GM12878 (cell line): ENCODE results near the gene AKAP5. TPM values are rescaled to one million over a fixed set of nuclear protein-coding genes. Genes with fewer than 3 reads are reported as not detected.

Experiments used
- ATAC-seq: fragments of 200-7000 bp; cut with Tn5 transposase; 3 replicates; pipeline ENCODE4 v1.9.1; 2020; ENCODE audit warnings: mild to moderate bottlenecking, moderate library complexity
- BruUV-seq: library from RNA; stranded (reverse); fragments of 400-500 nt; replicated peaks from 2 replicates; lab custom pipeline; 2021; lab: Mats Ljungman, UMichigan
- CTCF ChIA-PET: fragments of 300-600 bp; sonication (Branson Sonifier 250); formaldehyde crosslinking; extraction: SDS; loops from one replicate; lab custom pipeline; 2021; ENCODE audit warnings: inconsistent platforms; lab: Yijun Ruan, JAX
- POLR2A ChIA-PET: fragments of 350-600 bp; formaldehyde crosslinking; extraction: SDS; loops from one replicate; lab custom pipeline; 2021; ENCODE audit warnings: inconsistent platforms; lab: Charles Lee
- RAD21 ChIA-PET: fragments of 300-600 bp; sonication (Branson Sonifier 250); formaldehyde crosslinking; loops from one replicate; lab custom pipeline; 2023; ENCODE audit warnings: antibody characterized with exemption; ENCODE audit not compliant: unreplicated experiment; lab: Charles Lee
- SMC1A ChIA-PET: fragments of 300-600 bp; sonication (Branson Sonifier 250); formaldehyde crosslinking; loops from one replicate; lab custom pipeline; 2023; ENCODE audit not compliant: unreplicated experiment, uncharacterized antibody; lab: Charles Lee
- DNase-seq: peaks from one replicate; pipeline ENCODE4 v3.0.0-alpha.2; 2011; ENCODE audit warnings: low read depth, low spot score
- FAIRE-seq: peaks from 3 replicates; lab custom pipeline; 2011; peaks lifted over from hg19 to GRCh38; lab: Jason Lieb, UNC
- H2AFZ ChIP-seq: 2 replicates; pipeline ENCODE4 v1.6.0; 2011; ENCODE audit warnings: low read depth, low read length, control low read depth; ENCODE audit not compliant: control insufficient read depth
- H3K27ac ChIP-seq: 2 replicates; pipeline ENCODE4 v1.5.1; 2011; ENCODE audit warnings: control low read depth; ENCODE audit not compliant: control insufficient read depth, insufficient read depth
- H3K27me3 ChIP-seq, 2 experiments: replicated peaks in 1 of 2; 2 replicates each; pipeline versions ENCODE4 v1.6.0 to v1.6.1; 2011; ENCODE audit warnings: low read length in 1 of 2; ENCODE audit not compliant: control insufficient read depth in 2 of 2, insufficient read depth in 2 of 2
- H3K36me3 ChIP-seq, 2 experiments: 2 replicates each; pipeline ENCODE4 v1.5.1; 2011; ENCODE audit warnings: low read length in 1 of 2; ENCODE audit not compliant: control insufficient read depth in 2 of 2, insufficient read depth in 2 of 2
- H3K4me1 ChIP-seq: 2 replicates; pipeline ENCODE4 v1.6.1; 2011; ENCODE audit warnings: mild to moderate bottlenecking, low read length, moderate library complexity, mixed read lengths; ENCODE audit not compliant: control insufficient read depth, insufficient read depth
- H3K4me2 ChIP-seq: 2 replicates; pipeline ENCODE4 v1.6.0; 2011; ENCODE audit warnings: control low read depth; ENCODE audit not compliant: control insufficient read depth, insufficient read depth
- H3K4me3 ChIP-seq: fragments of 200-600 bp; sonication (generic); 2 replicates; pipeline ENCODE4 v1.5.1; 2016
- H3K79me2 ChIP-seq: 2 replicates; pipeline ENCODE4 v1.6.0; 2011; ENCODE audit warnings: low read length; ENCODE audit not compliant: control insufficient read depth, insufficient read depth
- H3K9ac ChIP-seq: 2 replicates; pipeline ENCODE4 v1.8.0; 2011; ENCODE audit warnings: low read length, control low read depth, mixed read lengths; ENCODE audit not compliant: control insufficient read depth, insufficient read depth
- H3K9me3 ChIP-seq: replicated peaks from 3 replicates; pipeline ENCODE4 v1.5.1; 2011; ENCODE audit warnings: mild to moderate bottlenecking, low read length; ENCODE audit not compliant: control insufficient read depth, insufficient read depth
- H4K20me1 ChIP-seq: 2 replicates; pipeline ENCODE4 v1.6.0; 2011; ENCODE audit not compliant: control insufficient read depth, insufficient read depth
- CBX3 ChIP-seq: fragments of 200-600 bp; sonication (generic); IDR thresholded peaks from 2 replicates; pipeline ENCODE4 v1.6.1; 2016; ENCODE audit warnings: low read depth, borderline replicate concordance
- ETV6 ChIP-seq, 2 experiments: fragments of 450-650 bp in 1 of 2; IDR thresholded peaks in 1 of 2; conservative IDR thresholded peaks in 1 of 2; 2 replicates each; pipeline ENCODE4 v1.6.1; 2014; ENCODE audit warnings: antibody characterized with exemption in 1 of 2, borderline replicate concordance in 1 of 2, low read depth in 1 of 2, mild to moderate bottlenecking in 1 of 2, moderate library complexity in 1 of 2
- MXI1 ChIP-seq: fragments of 150-350 bp; IDR thresholded peaks from 2 replicates; pipeline ENCODE4 v1.6.1; 2011; ENCODE audit warnings: low read depth, mild to moderate bottlenecking, inconsistent platforms, low read length, improper control_type of control experiment
- NRF1 ChIP-seq: conservative IDR thresholded peaks from 2 replicates; pipeline ENCODE4 v1.6.1; 2011; ENCODE audit warnings: mild to moderate bottlenecking, low read depth, low read length, improper control_type of control experiment
- SMAD5 ChIP-seq: IDR thresholded peaks from 2 replicates; pipeline ENCODE4 v1.6.1; 2016; ENCODE audit warnings: antibody characterized with exemption, low read depth
- SPI1 ChIP-seq: IDR thresholded peaks from 2 replicates; pipeline ENCODE4 v1.6.1; 2011; ENCODE audit warnings: low read depth, mild to moderate bottlenecking, low read length, moderate library complexity, borderline replicate concordance; ENCODE audit not compliant: insufficient read depth
- whole genome bisulfite sequencing: methylation state at CpG from one replicate; pipeline ENCODE4 v1.1.6; 2016; ENCODE audit warnings: low lambda C conversion rate; ENCODE audit not compliant: insufficient replicate concordance, insufficient coverage; ENCODE audit errors: missing lambda C conversion rate; 5-methylcytosine and 5-hydroxymethylcytosine counted together
- in situ Hi-C: fragments of 300-500 bp; cut with MboI; formaldehyde crosslinking; loops from 9 replicates; pipeline ENCODE4 v1.14.3; 2018; ENCODE audit warnings: mixed read lengths
- intact Hi-C: fragments of 100-400 bp; cut with micrococcal nuclease; formaldehyde crosslinking; loops from one replicate; pipeline ENCODE4 v1.14.2; 2022; ENCODE audit not compliant: unreplicated experiment
- polyA plus RNA-seq, 11 experiments: library from polyadenylated mRNA; depleted of rRNA in 4 of 11; unstranded in 6 of 11; stranded (reverse) in 5 of 11; fragments of >200 nt; fragmentation: Nextera tagmentation in 4 of 11; fragmentation: Illumina TruSeq in 1 of 11; extraction: Ambion mirVana in 4 of 11; extraction: Trizol in 1 of 11; gene quantifications; 1 replicate in 1 of 11; 2 replicates in 10 of 11; pipeline versions ENCODE4 v1.2.1 to v1.2.3, GENCODE V29; 2011 to 2016; ENCODE audit warnings: inconsistent platforms in 2 of 11, missing spikeins in 2 of 11, low read depth in 1 of 11
- total RNA-seq, 4 experiments: library from RNA; depleted of rRNA in 3 of 4; stranded (reverse); fragments of >200 nt in 3 of 4; fragmentation: Illumina TruSeq in 1 of 4; extraction: Trizol in 1 of 4; gene quantifications; 2 replicates each; pipeline versions ENCODE4 v1.2.1 to v1.2.3, GENCODE V29; 2013 to 2021

Gene AKAP5
- total and polyA plus RNA-seq, 10 of the 15 experiments (the other 5 are each of a cell fraction or from before 2014, with no cell fraction given) = 0.45 to 5.1 (median 1.7) TPM

GRCh38 chr14:64417055-64417770, 48.1 kb upstream of the AKAP5 start:
- no peaks in the 10 kb centered on the region for H3K4me1 ChIP-seq

GRCh38 chr14:64417771-64418125, 47.6 kb upstream of the AKAP5 start:
- peaks cover 18 to 27% of the 10 kb centered on the region in 2 experiments for H3K36me3 ChIP-seq
- no peaks in the 10 kb centered on the region for H4K20me1 ChIP-seq
- H3K4me1 ChIP-seq = peaks cover 3% of the 10 kb centered on the region; the same call in 1 of the 2 replicates
- H3K27ac ChIP-seq = no peak overlapping the region
- ChIA-PET RAD21 (no interaction called here), SMC1A (interaction anchor here (1.7 to 4.8 kb wide), 3 partner anchors 25 to 93 kb away, joined by 4 to 21 read pairs (median 4); no protein-coding TSS in a partner anchor)
- H3K4me2 ChIP-seq = no peak overlapping the region
- no peak for DNase-seq
- TF ChIP-seq MXI1 = no peak
- TF ChIP-seq SPI1 = no peak
- TF ChIP-seq ETV6 (conservative IDR thresholded peaks at IDR 0.05 in 1 of 2, IDR thresholded peaks at IDR 0.05 in 1 of 2; ENCODE audit: borderline replicate concordance in 1 of 2, low read depth in 1 of 2) = no peak
- no peak for TF ChIP-seq SMAD5
- TF ChIP-seq, all 136 proteins: peak for 0
- Histone ChIP-seq H3K27me3 (no peaks in the 10 kb centered on the region), H2AFZ (no peak overlapping the region), H3K9me3 (no peaks in the 10 kb centered on the region), H3K79me2 (no peaks in the 10 kb centered on the region), H3K9ac (no peak overlapping the region), H3K4me3 (no peak overlapping the region)
- intact Hi-C loops = no loop called here
- FAIRE-seq (no peak), ATAC-seq (no peak)
- POLR2A ChIA-PET = interaction anchor here (0.6 kb wide), 1 partner anchor 490 kb away, joined by 3 read pairs; no protein-coding TSS in a partner anchor
- in situ Hi-C loops = no loop called here
- CTCF ChIA-PET = interaction anchor here (0.6 to 4.7 kb wide), 5 partner anchors 12 to 71 kb away, joined by 3 to 38 read pairs (median 4); no protein-coding TSS in a partner anchor
- 99% methylated on average over 7 of the region's 7 CpGs for WGBS
- BruUV-seq = TSS peak; percentile 30

More at GRCh38 chr14:64417055-64417770, 48.1 kb upstream of the AKAP5 start:
- WGBS = 78% methylated on average over 5 of the region's 5 CpGs
- no peaks in the 10 kb centered on the region for H3K9me3 ChIP-seq
- TF ChIP-seq NRF1 (no peak), CBX3 (no peak)
- intact Hi-C loops (no loop called here), in situ Hi-C loops (no loop called here)
- BruUV-seq = no TSS peak
- CTCF ChIA-PET = interaction anchor here (0.6 to 4.7 kb wide), 10 partner anchors 13 to 475 kb away, joined by 3 to 38 read pairs (median 3); no protein-coding TSS in a partner anchor
- H3K27ac ChIP-seq = no peak overlapping the region
- H3K27me3 ChIP-seq = no peaks in the 10 kb centered on the region
- H3K4me2 ChIP-seq = no peak overlapping the region
- peaks cover 21 to 29% of the 10 kb centered on the region in 2 experiments for H3K36me3 ChIP-seq
- FAIRE-seq (no peak), DNase-seq (no peak), ATAC-seq (no peak)
- H2AFZ ChIP-seq = no peak overlapping the region
- H3K4me3 ChIP-seq = no peak overlapping the region
- RAD21 ChIA-PET = interaction anchor here (0.7 kb wide), 1 partner anchor 50 kb away, joined by 3 read pairs; no protein-coding TSS in a partner anchor
- no peaks in the 10 kb centered on the region for H3K79me2 ChIP-seq
- no peak overlapping the region for H3K9ac ChIP-seq
- POLR2A ChIA-PET = interaction anchor here (0.6 kb wide), 1 partner anchor 490 kb away, joined by 3 read pairs; no protein-coding TSS in a partner anchor
- SMC1A ChIA-PET = interaction anchor here (0.9 to 4.8 kb wide), 4 partner anchors 19 to 94 kb away, joined by 3 to 21 read pairs (median 4); no protein-coding TSS in a partner anchor
- no peaks in the 10 kb centered on the region for H4K20me1 ChIP-seq
